Naive thymus-derived CD4-positive, alpha-beta T cell (primary cell): ENCODE results near the gene MIS18BP1. TPM values are rescaled to one million over a fixed set of nuclear protein-coding genes. Genes with fewer than 3 reads are reported as not detected.
A peak's percentile ranks its signal among the peaks of the same experiment; 100 is the strongest.
"Not testable (repeated sequence)": the region's sequence is repeated elsewhere in the genome, so short reads cannot be mapped to it uniquely, and the experiment has no call there.

Experiments
- ATAC-seq: fragments of 150-1000 bp; cut with Tn5 transposase; 2 replicates; pipeline ENCODE4 v1.10.0; 2021; ENCODE audit warnings: mild to moderate bottlenecking, moderate library complexity
- CTCF ChIA-PET: fragments of 350-600 bp; sonication (Branson Sonifier 250); formaldehyde crosslinking; loops from one replicate; lab custom pipeline; 2021; ENCODE audit warnings: antibody characterized with exemption; lab: Charles Lee
- POLR2A ChIA-PET: fragments of 350-600 bp; sonication (Branson Sonifier 250); formaldehyde crosslinking; loops from one replicate; lab custom pipeline; 2021; ENCODE audit warnings: antibody characterized with exemption, inconsistent platforms; lab: Charles Lee
- DNase-seq, 9 donors: peaks; one replicate each; pipeline versions ENCODE4 v3.0.0 to v3.0.0-alpha.2; 2020 to 2022; ENCODE audit warnings: mixed read lengths in 1 of 9
- H3K27ac ChIP-seq: one replicate; pipeline ENCODE4 v1.7.0; 2013; ENCODE audit warnings: mild to moderate bottlenecking, low read depth, low read length, moderate library complexity
- H3K27me3 ChIP-seq, 2 donors: one replicate each; pipeline ENCODE4 v1.7.0; 2013; ENCODE audit warnings: low read length in 2 of 2, mild to moderate bottlenecking in 2 of 2, moderate library complexity in 2 of 2; ENCODE audit not compliant: control insufficient read depth in 2 of 2, insufficient read depth in 2 of 2
- H3K36me3 ChIP-seq, 3 experiments: 1 replicate in 2 of 3; 2 replicates in 1 of 3; pipeline ENCODE4 v1.7.0; 2013; ENCODE audit warnings: low read length in 3 of 3, mild to moderate bottlenecking in 3 of 3, moderate library complexity in 1 of 3; ENCODE audit not compliant: insufficient read depth in 3 of 3, control insufficient read depth in 2 of 3
- H3K4me1 ChIP-seq, 2 donors: one replicate each; pipeline ENCODE4 v1.7.0; 2013; ENCODE audit warnings: low read length in 2 of 2, mild to moderate bottlenecking in 2 of 2, moderate library complexity in 1 of 2; ENCODE audit not compliant: control insufficient read depth in 2 of 2, insufficient read depth in 2 of 2
- H3K4me3 ChIP-seq: 2 replicates; pipeline ENCODE4 v1.7.0; 2013; ENCODE audit warnings: mild to moderate bottlenecking, low read length
- H3K9me3 ChIP-seq, 3 experiments: 1 replicate in 2 of 3; 2 replicates in 1 of 3; pipeline ENCODE4 v1.7.0; 2013; ENCODE audit warnings: low read length in 3 of 3; ENCODE audit not compliant: control insufficient read depth in 2 of 3
- H3K27ac Mint-ChIP-seq, 9 donors: one replicate each; pipeline ENCODE4 v1.8.0; 2020 to 2022; ENCODE audit warnings: mixed read lengths in 9 of 9, mild to moderate bottlenecking in 8 of 9, moderate library complexity in 5 of 9, inconsistent platforms in 2 of 9
- H3K27me3 Mint-ChIP-seq, 5 donors: one replicate each; pipeline ENCODE4 v1.8.0; 2021 to 2022; ENCODE audit warnings: mixed read lengths in 5 of 5, mild to moderate bottlenecking in 1 of 5
- H3K36me3 Mint-ChIP-seq, 5 donors: one replicate each; pipeline ENCODE4 v1.8.0; 2020 to 2022; ENCODE audit warnings: mixed read lengths in 5 of 5, mild to moderate bottlenecking in 3 of 5, inconsistent platforms in 1 of 5
- H3K4me1 Mint-ChIP-seq, 7 donors: one replicate each; pipeline ENCODE4 v1.8.0; 2020 to 2022; ENCODE audit warnings: mixed read lengths in 7 of 7, mild to moderate bottlenecking in 3 of 7, inconsistent platforms in 1 of 7
- H3K4me3 Mint-ChIP-seq, 10 donors: one replicate each; pipeline ENCODE4 v1.8.0; 2020 to 2022; ENCODE audit warnings: mild to moderate bottlenecking in 10 of 10, mixed read lengths in 10 of 10, moderate library complexity in 6 of 10, inconsistent platforms in 2 of 10
- H3K9me3 Mint-ChIP-seq, 11 donors: one replicate each; pipeline ENCODE4 v1.8.0; 2020 to 2022; ENCODE audit warnings: mixed read lengths in 11 of 11, mild to moderate bottlenecking in 4 of 11, inconsistent platforms in 1 of 11, moderate library complexity in 1 of 11
- intact Hi-C, 2 donors: fragments of 100-400 bp; cut with micrococcal nuclease; formaldehyde crosslinking; loops; one replicate each; pipeline ENCODE4 v1.15.1; 2023
- polyA plus RNA-seq, 2 donors: library from polyadenylated mRNA; unstranded; fragments of 300-500 nt; fragmentation: Illumina TruSeq; gene quantifications; one replicate each; pipeline ENCODE4 v1.2.3, GENCODE V29; 2021
- total RNA-seq, 6 experiments: library from RNA in 5 of 6; stranded (reverse) in 5 of 6; gene quantifications; 1 replicate in 5 of 6; 2 replicates in 1 of 6; pipeline ENCODE4 v1.2.3 and lab custom pipeline; 2021 to 2026

MIS18BP1 gene
- total and polyA plus RNA-seq, 7 experiments from 2014 or later, result 12.6 to 64.9 (median 19.0) TPM

- H3K36me3 Mint-ChIP-seq, H3K27ac ChIP-seq, H3K4me3 ChIP-seq, intact Hi-C loops, ATAC-seq, CTCF ChIA-PET, H3K27me3 ChIP-seq, POLR2A ChIA-PET, H3K4me1 Mint-ChIP-seq, H3K4me1 ChIP-seq, H3K36me3 ChIP-seq, H3K27ac Mint-ChIP-seq, DNase-seq: not testable (repeated sequence)
- H3K9me3 Mint-ChIP-seq, result peaks cover 3 to 31% (median 21%) of the 10 kb centered on the region in 11 donors
- H3K4me3 Mint-ChIP-seq, result peak overlapping the region in 1 of 10 donors; percentile 13
- H3K27me3 Mint-ChIP-seq, result peaks cover 0 to 24% (median 7%) of the 10 kb centered on the region in 5 donors
- peaks cover 0 to 14% (median 0%) of the 10 kb centered on the region in 3 experiments for H3K9me3 ChIP-seq
Observed at GRCh38 chr14:45281731-45282400, 28.9 kb upstream of the MIS18BP1 start.

- H3K4me1 Mint-ChIP-seq, result no peaks in the 10 kb centered on the region
- intact Hi-C loops, result no loop called here
- DNase-seq, result no peak
- H3K9me3 ChIP-seq, result no peaks in the 10 kb centered on the region
- H3K27me3 ChIP-seq, result no peaks in the 10 kb centered on the region
- H3K4me3 Mint-ChIP-seq, result no peak overlapping the region
- H3K27ac ChIP-seq, result no peak overlapping the region
- H3K36me3 Mint-ChIP-seq, result no peaks in the 10 kb centered on the region
- no peaks in the 10 kb centered on the region for H3K9me3 Mint-ChIP-seq
- CTCF ChIA-PET, result no interaction called here
- no peak overlapping the region for H3K27ac Mint-ChIP-seq
- H3K27me3 Mint-ChIP-seq, result peaks cover 0 to 6% (median 0%) of the 10 kb centered on the region in 5 donors
- H3K4me3 ChIP-seq, result no peak overlapping the region
- POLR2A ChIA-PET, result no interaction called here
- H3K36me3 ChIP-seq, result no peaks in the 10 kb centered on the region
- no peaks in the 10 kb centered on the region for H3K4me1 ChIP-seq
- no peak for ATAC-seq
Observed at GRCh38 chr14:45271858-45272537, 19.0 kb upstream of the MIS18BP1 start.

- H3K36me3 ChIP-seq, result no peaks in the 10 kb centered on the region
- Mint-ChIP-seq H3K27me3 (peaks cover 0 to 6% (median under 1%) of the 10 kb centered on the region in 5 donors), H3K27ac (no peak overlapping the region), H3K4me1 (no peaks in the 10 kb centered on the region), H3K9me3 (no peaks in the 10 kb centered on the region), H3K36me3 (no peaks in the 10 kb centered on the region), H3K4me3 (no peak overlapping the region)
- POLR2A ChIA-PET, result interaction anchor here (0.6 kb wide), 1 partner anchor 10 kb away, joined by 3 read pairs; no protein-coding TSS in a partner anchor
- intact Hi-C loops, result no loop called here
- DNase-seq, result no peak
- ATAC-seq, result no peak
- H3K4me1 ChIP-seq, result no peaks in the 10 kb centered on the region
- H3K4me3 ChIP-seq, result no peak overlapping the region
- H3K9me3 ChIP-seq, result no peaks in the 10 kb centered on the region
- CTCF ChIA-PET, result interaction anchor here (0.5 kb wide), 1 partner anchor 241 kb away, joined by 6 read pairs; no protein-coding TSS in a partner anchor
- H3K27me3 ChIP-seq, result no peaks in the 10 kb centered on the region
- H3K27ac ChIP-seq, result no peak overlapping the region
Observed at GRCh38 chr14:45270031-45270430, 17.0 kb upstream of the MIS18BP1 start.

GRCh38 chr14:45267071-45267470 is 14.1 kb upstream of the MIS18BP1 start:
- POLR2A ChIA-PET, result no interaction called here
- Histone ChIP-seq H3K4me1 (no peaks in the 10 kb centered on the region), H3K36me3 (no peaks in the 10 kb centered on the region), H3K27ac (no peak overlapping the region), H3K9me3 (no peaks in the 10 kb centered on the region), H3K4me3 (no peak overlapping the region), H3K27me3 (no peaks in the 10 kb centered on the region)
- CTCF ChIA-PET, result interaction anchor here (1.3 to 1.9 kb wide), 3 partner anchors 15 to 353 kb away, joined by 3 to 7 read pairs (median 4); no protein-coding TSS in a partner anchor
- peaks cover 4 to 19% (median 10%) of the 10 kb centered on the region in 5 donors for H3K27me3 Mint-ChIP-seq
- DNase-seq (no peak), ATAC-seq (no peak)
- no peak overlapping the region for H3K4me3 Mint-ChIP-seq
- intact Hi-C loops, result loop anchor here in 1 of 2 donors (5.0 kb wide), 1 partner anchor 415 kb away; no protein-coding TSS in a partner anchor
- no peaks in the 10 kb centered on the region for H3K4me1 Mint-ChIP-seq
- H3K36me3 Mint-ChIP-seq, result peaks cover 0 to 4% (median 0%) of the 10 kb centered on the region in 5 donors
- peak overlapping the region in 1 of 9 donors; percentile 63 for H3K27ac Mint-ChIP-seq
- peaks cover 0 to 3% (median 0%) of the 10 kb centered on the region in 11 donors for H3K9me3 Mint-ChIP-seq

- POLR2A ChIA-PET, result no interaction called here
- Mint-ChIP-seq H3K27ac (no peak overlapping the region), H3K4me1 (no peaks in the 10 kb centered on the region), H3K4me3 (no peak overlapping the region), H3K9me3 (peaks cover 10 to 38% (median 27%) of the 10 kb centered on the region in 11 donors), H3K36me3 (peaks cover 0 to 26% (median 6%) of the 10 kb centered on the region in 5 donors), H3K27me3 (peaks cover 4 to 20% (median 10%) of the 10 kb centered on the region in 5 donors)
- intact Hi-C loops, result no loop called here
- CTCF ChIA-PET, result no interaction called here
- DNase-seq, result no peak
- Histone ChIP-seq H3K4me1 (no peaks in the 10 kb centered on the region), H3K27ac (no peak overlapping the region), H3K9me3 (peaks cover 0 to 22% (median 0%) of the 10 kb centered on the region in 3 experiments), H3K4me3 (no peak overlapping the region), H3K27me3 (no peaks in the 10 kb centered on the region), H3K36me3 (no peaks in the 10 kb centered on the region)
- ATAC-seq, result no peak
Observed at GRCh38 chr14:45262637-45263036, 9.6 kb upstream of the MIS18BP1 start.

- Histone ChIP-seq H3K4me3 (no peak overlapping the region), H3K27me3 (no peaks in the 10 kb centered on the region), H3K36me3 (no peaks in the 10 kb centered on the region), H3K9me3 (peaks cover 0 to 27% (median 0%) of the 10 kb centered on the region in 3 experiments), H3K4me1 (no peaks in the 10 kb centered on the region), H3K27ac (no peak overlapping the region)
- Mint-ChIP-seq H3K4me1 (no peaks in the 10 kb centered on the region), H3K27me3 (peaks cover 4 to 16% (median 10%) of the 10 kb centered on the region in 5 donors), H3K4me3 (no peak overlapping the region), H3K9me3 (peaks cover 11 to 52% (median 31%) of the 10 kb centered on the region in 11 donors), H3K36me3 (peaks cover 0 to 26% (median 6%) of the 10 kb centered on the region in 5 donors), H3K27ac (no peak overlapping the region)
- ChIA-PET POLR2A (no interaction called here), CTCF (no interaction called here)
- intact Hi-C loops, result no loop called here
- DNase-seq (no peak), ATAC-seq (no peak)
Observed at GRCh38 chr14:45261209-45261608, 8.2 kb upstream of the MIS18BP1 start.
